ENCODE data around the gene AASDH.

Gene AASDH, protein sequence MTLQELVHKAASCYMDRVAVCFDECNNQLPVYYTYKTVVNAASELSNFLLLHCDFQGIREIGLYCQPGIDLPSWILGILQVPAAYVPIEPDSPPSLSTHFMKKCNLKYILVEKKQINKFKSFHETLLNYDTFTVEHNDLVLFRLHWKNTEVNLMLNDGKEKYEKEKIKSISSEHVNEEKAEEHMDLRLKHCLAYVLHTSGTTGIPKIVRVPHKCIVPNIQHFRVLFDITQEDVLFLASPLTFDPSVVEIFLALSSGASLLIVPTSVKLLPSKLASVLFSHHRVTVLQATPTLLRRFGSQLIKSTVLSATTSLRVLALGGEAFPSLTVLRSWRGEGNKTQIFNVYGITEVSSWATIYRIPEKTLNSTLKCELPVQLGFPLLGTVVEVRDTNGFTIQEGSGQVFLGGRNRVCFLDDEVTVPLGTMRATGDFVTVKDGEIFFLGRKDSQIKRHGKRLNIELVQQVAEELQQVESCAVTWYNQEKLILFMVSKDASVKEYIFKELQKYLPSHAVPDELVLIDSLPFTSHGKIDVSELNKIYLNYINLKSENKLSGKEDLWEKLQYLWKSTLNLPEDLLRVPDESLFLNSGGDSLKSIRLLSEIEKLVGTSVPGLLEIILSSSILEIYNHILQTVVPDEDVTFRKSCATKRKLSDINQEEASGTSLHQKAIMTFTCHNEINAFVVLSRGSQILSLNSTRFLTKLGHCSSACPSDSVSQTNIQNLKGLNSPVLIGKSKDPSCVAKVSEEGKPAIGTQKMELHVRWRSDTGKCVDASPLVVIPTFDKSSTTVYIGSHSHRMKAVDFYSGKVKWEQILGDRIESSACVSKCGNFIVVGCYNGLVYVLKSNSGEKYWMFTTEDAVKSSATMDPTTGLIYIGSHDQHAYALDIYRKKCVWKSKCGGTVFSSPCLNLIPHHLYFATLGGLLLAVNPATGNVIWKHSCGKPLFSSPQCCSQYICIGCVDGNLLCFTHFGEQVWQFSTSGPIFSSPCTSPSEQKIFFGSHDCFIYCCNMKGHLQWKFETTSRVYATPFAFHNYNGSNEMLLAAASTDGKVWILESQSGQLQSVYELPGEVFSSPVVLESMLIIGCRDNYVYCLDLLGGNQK

DNA sequence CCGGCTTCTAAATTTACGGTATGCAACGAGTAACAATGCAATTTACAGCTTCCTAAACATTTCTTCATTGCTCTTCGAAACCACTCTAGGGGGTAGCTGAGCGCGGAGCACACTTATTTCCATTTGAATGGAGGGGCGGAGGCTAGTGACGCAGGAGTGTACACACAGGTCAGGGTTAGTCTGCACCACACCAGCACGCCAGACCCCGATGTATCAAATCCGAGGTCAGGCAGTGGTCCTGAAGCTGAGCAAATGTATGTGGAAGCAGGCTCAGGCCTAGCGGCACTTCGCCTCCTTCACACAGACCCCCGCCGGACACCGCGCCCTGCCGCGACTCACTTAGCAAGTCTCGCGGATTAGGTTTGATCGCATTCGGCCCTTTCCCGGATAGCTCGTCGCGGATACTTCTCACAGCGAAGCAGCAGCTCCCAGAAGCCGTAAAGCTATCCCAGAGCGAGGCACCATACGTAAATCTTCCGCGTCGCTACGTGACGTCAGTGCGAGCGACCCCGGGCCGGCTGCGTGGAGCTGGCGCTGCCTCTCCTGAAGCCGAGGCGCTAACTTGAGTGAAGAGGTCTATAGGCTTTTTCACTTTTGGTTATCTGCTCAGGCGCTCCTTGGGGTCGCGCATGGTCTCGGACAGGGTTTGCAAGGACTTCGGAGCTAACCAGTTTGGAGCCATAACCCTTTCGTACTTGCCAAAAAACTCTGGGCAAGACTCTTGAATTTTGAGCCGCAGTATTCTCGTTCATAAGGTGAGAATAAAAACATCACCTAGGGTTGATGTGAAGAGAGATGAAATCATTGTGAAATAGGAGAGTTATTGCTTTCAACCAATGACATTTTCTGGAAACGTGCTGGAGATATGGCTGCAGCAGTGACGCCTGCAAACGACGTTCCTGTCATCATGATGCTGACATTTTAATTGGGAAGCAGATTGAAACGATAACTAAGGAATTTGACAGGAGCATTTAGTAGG is at the start of gene AASDH:
Gene AASDH, minus strand, starts transcription at position 469 of the 979 bp plus-strand sequence. CDS start 3,192 bp downstream, outside the sequence.
- peak; percentile 98 for DNase-seq

DNA sequence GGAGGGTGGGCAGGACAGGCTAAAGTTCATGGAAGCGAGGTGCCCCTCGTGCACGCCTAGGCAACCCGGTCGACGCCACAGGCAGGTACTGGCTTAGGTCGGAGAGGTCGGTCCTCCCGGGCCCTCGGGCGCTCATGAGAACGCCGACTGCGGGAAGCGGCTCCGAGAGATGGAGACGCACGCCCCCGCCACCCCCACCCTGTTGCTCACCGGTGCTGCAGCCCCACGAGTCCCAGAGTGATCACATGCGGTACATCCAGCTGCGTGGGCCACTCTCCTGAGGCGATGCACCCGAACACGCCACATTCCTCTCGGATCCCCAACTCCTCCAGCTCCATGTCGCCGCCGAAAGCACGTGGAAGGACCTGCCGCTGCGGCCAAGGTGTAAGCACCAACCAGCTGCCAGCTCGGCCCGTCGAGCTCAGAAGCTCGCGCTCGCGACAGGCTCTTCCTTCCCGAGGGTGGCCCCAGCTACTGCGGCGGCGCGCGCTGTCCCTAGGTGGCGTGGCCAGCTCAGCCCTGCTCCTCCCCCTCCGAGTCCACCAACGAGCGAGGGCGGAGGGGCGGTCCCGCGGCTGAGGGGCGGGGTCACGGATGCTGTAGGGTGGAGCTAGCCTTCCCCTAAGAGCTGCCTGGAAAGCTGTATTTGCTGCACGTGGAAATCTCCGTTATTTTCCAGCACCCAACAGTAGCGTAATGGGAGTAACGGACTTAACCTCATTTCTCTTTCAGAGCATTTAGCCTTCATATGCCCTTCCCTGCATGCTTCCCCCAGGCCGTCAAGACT is 48.0 kb upstream of the AASDH start, which contains the start of gene PPAT:
Gene PPAT, minus strand, starts transcription at position 476 of the 787 bp plus-strand sequence. Its CDS starts 138 bp downstream, at position 338.
- peak; percentile 97 for DNase-seq

DNA sequence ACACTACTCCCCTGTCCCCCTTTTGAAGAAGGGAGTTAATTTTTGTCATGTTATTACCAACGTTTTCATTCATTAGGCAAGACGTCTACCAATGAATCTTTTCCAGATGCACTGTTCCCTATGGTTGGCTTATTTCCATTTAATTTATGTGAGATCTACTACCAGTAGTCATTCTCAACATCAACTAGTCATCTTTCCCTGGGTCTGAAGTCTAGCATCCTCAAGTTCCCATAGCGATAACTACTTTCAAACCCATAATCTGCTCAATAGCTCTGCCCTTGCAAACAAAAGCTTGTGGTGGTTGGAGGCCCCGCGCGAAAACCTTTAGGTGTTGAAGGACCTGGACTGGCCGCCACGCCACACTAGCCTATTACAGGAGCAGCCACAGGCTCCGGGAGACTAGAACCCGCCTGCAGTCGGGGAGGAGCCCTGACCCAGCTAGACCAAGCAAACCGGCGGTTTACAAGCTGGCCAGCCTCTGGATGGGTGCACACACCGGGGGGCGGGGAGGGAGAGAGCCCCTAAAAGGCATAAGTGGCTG is 47.4 kb upstream of the AASDH start:
- DNase-seq, result peak; percentile 76

DNA sequence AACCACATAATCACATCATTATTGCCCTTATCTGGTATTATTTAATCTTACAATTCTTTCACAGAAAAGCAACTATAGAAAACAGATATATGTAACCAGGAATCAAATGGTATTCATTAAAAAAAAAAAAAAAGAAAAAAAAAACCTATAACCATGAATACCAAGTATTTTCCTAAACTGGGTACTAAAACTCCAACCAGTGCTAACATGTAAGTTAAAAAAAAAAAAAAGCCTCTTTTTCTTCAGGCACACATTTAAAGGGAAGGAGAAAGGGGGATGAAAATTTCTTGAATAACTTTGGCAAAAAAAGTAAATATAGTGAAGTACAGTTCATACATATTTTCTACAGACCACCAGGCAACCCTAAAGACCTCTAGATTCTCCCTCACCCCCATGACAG is 46.0 kb upstream of the AASDH start:
- no peak for DNase-seq

DNA sequence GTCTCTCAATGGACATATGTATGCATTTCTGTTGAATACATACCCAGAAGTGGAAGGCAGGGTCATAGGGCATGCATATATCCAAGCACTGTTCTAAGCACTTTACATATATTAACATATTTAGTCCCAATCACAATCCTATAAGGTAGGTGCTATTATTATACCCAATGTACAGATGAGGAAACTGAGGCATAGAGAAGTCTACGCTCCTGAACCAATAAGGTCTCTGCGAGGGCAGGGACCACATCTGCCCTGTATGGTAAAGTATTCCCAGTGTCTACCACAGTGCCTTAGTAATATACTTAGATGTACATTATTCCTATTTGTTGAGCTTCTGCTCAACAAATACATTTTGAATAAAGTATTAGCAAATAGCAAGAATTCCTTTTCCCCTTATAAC is 42.9 kb upstream of the AASDH start:
- DNase-seq, result no peak

DNA sequence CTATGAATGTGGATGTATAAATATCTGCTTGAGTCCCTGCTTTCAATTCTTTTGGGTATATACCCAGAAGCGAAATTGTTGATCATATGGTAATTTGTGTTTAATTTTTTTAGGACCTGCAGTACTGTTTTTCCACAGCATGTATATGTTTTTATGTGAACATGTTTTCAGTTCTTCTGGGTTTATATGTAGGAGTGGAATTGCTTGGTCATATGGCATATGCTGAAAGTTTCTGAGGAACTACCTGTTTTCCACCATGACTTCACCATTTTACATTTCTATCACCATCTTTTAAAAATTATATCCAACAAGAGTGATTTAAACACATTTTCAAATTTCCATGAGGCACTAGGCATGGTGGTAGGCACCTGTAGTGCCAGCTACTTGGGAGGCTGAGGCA is 39.9 kb upstream of the AASDH start:
- no peak for DNase-seq

DNA sequence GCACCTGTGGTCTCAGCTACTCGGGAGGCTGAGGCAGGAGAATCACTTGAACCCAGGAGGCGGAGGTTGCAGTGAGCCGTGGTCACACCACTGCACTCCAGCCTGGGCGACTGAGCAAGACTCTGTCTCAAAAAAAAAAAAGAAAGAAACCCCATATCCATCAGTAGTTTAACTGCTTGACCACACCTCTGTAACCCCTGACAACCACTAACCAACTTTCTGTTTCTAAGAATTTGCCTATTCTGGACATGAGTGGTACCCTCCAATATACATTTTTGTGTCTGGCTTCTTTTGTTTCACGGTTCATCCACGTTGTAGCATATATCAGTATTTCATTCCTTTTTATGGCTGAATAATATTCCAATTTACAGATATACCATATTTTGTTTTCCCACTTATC is 39.0 kb upstream of the AASDH start:
- no peak for DNase-seq

DNA sequence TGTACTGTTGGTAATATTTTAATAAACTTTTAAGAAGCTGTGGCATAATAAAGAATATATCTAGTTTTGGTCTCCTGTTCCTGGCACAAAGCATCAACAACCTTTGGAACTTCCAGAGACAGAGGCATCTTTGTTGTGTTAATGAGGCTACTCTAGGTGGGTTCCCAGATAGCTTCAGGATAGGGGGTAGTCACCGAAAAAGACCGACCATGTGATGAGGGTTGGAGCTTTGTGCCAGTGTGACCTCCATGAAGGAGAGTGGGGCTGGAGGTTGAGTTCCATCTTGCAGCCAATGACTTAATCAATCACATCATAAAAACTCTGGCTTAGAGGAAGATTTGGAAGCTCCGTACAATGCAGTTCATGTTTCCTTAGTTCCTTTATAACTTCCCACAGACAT is 38.2 kb upstream of the AASDH start:
- no peak for DNase-seq

DNA sequence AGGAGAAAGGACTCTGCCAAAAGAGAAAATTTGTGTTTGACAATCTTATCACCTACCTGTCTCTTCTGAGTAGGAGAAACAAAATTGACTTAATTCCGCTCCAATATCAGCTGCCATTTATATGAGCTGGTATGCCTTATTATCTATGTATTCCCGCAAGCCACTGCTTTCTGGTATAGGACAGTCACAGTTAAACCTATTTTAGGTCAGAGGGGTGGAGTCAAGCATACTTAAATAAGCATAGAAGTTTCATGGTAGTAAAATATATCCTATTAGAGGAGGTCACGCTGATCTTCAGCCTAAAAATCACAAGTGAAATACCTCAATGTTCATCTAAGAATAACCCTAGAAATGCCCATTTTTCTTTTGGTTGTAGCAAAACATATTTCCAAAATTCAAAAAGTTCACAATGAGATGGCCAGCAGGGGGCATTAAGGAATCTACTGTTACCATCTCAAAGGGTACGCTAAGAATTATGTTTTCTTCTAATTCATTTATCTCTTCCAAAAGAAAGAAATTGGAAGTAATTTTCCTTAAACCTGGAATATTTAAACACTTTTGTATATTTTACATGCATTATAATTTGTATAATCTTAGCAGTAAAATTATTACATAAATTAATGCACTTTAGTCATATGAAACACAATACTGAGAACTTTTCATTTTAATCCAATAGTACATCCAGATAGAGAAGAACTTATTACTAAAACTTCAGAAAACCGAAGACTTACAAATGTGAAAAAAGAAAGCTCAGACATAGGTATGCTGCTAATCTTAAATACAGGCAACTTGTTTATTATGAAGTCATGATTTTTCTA is 37.6 kb upstream of the AASDH start:
- DNase-seq, result no peak

DNA sequence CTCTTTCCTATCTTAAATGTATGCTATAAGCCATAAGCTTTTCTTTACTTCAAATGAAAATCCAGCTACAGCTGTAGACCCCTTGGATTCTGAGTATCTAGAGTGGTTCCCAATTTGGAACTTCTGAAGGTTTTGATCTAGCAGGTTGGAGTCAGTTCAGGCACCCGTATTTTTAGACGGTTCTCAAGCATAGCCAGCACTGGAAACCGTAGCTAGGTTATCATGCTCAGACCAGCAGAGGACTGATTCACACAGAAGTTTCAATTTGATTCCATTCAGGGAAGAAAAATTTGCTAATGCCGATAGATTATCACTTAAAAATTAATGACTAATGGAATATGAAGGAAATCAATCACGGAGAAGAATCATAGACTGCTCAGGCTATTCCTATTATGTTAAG is 36.9 kb upstream of the AASDH start:
- no peak for DNase-seq

DNA sequence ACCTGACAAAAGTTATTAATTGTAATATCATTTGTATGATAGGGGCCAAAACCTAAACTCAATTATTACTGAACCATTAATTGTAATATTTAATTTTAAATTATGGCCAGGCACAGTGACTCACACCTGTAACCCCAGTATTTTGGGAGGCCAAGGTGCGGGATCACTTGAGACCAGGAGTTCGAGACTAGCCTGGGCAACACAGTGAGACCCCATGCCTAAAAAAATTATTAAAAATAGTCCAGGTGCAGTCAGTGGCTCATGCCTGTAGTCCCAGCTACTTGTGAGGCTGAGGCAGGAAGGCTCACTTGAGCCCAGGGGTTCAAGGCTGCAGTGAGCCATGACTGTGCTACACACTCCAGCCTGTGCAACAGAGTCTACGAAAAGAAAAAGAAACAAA is 30.1 kb upstream of the AASDH start:
- no peak for DNase-seq

DNA sequence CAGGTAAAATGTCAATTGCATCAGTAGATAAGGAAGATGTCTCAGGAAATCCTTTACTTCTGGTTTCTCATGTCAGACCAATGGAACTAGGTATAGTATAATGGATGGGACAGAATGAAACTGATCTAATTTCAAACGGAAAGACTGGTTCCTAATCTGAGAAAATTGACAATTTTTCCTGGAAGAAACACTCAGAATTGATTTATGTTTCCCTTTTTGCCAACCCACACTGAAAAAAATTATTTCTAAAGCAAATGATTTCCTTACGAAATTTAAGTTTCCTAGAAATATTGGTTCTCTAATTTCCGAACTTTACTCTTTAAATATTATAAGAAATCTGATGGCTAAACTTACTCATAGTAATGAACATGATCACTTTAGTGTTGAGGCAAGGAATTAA is 29.1 kb upstream of the AASDH start:
- DNase-seq, result no peak

DNA sequence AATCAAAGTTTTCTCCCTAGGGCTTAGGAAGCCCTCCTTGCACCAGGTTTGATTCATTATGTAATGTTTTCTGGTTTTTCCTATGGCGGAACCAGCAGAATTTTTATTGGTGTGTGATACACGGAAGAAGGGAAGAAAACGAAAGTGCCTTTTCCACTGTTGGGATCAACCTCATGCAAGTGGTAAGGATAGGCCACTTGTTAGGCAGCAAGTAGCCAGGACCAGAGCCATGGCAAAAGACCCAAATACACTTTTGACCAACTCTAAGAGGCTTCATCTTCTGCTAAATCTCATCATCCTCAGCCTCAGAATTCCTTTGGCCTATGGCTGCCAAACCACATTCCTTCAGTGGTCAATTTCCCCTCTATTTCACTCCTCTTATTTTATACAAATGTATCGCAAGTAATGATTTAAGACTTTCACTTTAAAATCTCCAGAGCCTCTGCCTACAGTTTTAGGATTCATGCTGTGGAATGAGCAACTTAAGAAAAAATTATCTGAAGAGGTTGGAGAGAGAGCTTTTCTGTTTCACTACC is 26.9 kb upstream of the AASDH start:
- DNase-seq, result no peak

DNA sequence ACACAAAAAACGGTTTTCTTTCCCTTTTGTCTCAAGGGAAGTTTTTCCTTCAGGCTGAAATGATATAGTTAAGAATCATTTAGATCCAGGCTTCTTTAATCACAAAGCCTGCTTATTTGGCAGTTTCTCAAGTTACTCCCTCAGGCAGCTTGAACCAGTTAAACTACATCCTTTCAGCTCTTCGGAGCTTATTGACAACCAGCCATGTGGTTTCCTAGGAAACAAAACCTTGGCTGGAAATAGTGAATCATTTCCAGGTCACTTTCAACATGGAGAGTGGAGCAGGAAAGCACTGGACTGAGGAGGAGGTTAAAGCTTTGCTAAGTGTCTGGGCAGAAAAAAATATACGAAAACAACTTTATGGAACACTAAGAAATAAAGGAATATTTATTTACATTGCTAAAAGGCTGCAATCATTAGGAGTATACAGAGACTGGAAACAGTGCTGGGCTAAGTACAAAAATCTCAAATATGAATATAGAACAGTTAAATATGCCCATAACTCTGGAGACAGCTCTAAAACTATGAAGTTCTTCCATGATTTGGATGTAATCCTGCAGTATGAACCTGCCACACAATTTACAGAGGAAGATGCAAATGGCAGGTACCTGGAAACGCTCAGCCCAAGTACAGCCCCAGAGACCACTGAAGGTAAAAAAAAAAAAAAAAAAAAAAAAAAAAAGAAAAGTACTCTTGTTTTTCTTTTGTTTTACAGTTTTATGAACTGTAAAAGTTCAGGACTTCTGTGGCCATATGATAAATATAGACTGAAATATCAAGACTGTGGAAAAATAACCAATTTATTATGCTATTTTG is 23.2 kb upstream of the AASDH start:
- DNase-seq, result peak; percentile 35

DNA sequence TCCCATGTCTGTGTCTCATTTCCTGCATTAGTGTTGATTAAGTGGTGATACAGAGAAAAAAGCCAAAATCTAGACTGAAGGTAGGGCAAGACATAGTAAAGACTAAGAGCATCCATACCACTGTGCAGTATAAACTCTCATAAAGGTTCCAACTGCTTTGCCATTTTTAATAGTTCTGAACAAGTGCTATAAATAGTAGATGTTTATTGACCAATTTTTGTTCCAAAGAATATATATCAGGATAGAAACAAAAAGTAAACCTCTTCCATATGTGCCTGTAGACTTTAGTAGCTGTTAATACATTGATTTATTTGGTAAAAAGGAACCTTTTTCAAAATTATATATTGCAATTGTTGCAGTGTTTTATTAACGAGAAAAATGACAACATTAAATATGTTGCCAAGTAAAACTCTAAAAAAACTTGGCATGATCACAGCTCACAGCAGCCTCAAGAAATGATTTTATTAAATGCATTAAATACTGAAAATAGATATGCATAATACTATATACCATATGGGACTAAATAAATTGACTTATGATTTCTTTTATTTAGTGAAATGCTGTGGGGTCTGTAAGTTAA is 22.3 kb upstream of the AASDH start:
- no peak for DNase-seq

DNA sequence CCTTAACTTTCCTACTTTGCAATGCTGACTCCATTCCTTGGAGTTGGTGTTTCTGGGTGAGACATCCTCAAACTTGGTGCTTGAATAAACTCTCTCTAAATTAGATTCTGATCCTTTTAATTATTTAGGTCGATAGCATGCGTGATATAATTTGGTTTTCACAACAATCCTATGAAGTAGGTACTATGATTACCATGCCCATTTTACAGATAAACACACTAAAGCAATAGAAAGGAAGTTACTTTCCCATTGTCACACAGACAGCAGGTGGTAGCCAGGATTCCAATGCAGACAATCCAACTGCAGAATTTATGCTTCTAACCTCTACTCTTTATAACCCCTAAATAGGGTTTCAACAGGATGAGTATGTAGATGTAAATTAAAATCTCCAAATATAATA is 21.7 kb upstream of the AASDH start:
- no peak for DNase-seq

DNA sequence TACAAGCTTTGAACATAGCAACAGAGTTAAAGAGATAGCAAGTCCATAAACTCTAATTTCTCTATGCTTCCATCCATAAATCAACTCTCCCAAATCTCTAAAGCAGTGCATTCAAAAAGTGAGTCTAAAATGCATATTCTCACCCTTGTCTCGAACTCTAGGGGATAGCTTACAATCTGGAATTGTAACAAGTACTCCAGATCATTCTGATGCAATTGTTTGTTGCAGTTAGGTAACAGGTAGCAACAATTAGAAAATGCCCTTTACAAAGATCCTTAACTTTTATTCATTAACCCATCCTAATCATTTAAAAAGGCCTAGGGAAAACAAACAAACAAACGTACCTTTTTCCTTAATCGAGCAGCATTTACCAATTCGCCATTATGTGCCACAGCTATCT is 18.9 kb upstream of the AASDH start:
- DNase-seq, result no peak

DNA sequence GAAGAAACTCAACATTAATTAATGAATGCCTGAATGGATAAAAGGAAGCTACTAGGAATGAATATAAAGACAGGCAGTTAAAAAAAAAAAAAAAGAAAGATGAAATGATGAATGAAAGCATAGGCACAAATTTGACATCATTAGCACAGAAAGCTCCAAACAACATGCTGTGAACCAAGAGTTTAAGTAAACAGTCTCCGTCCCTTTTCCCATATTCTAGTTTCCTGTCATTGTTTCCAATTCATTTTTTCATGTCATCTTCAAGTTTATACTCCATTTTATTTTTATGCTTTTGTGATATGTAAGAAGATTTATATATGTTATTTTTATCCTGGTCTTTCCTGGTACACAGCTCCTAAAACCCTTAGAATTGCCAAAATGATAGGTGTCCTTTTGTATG is 17.7 kb upstream of the AASDH start:
- DNase-seq, result no peak

DNA sequence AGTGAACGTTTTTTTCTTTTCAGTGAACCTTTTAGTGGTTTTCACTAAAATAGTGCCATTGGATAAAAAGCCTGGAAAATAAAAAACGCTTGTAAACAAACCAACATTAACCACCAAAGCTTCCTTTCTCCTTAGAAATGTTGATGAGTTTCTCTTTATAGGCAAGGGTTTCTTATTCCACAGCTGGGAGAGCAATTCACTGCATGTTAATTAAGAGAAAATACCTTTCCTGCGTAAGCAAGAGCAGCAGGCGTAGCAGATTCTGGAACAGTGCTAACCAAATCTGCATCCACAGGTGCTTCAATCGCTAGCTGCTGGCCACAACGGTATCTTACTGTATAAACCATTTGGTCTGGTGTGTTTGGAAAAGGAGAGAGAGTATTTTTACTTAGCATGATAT is 13.3 kb upstream of the AASDH start:
- no peak for DNase-seq

Data from SHP77 treated with DMSO at 0.1 percent for 48 hours (cell line).